ENCODE results near the gene SPAG5. TPM values are rescaled to one million over a fixed set of nuclear protein-coding genes. Genes with fewer than 3 reads are reported as not detected.

The SPAG5 gene
- total RNA-seq, 4 donors from 2014 or later: 40.3 to 67.7 (median 49.6) TPM

DNA sequence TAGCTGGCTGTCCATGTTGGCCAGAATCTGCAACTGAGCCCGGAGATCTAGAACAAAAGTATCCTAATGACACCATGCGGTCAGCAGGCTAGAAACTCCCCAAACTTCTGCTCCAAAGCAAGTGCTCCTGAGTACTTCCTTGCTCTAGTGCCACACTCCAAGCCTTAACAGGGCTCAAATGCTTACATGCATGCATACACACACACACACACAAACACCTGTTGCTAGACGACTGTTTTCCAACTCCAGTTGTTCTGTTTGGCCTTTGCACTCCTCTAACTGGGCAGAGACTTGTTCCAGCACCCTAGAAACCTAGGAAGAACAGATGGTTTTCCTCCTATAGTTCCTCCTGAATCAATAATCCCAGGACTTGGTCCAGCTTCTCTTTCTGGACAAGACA is 14.4 kb downstream of the SPAG5 start:
- Histone ChIP-seq H3K9me3 (no peaks in the 10 kb centered on the region), H3K36me3 (peaks cover 0 to 58% (median 0%) of the 10 kb centered on the region in 3 donors), H3K4me1 (no peaks in the 10 kb centered on the region), H3K27ac (no peak overlapping the region), H3K4me3 (no peak overlapping the region), H3K27me3 (no peaks in the 10 kb centered on the region)
- no peak for TF ChIP-seq POLR2A (IDR thresholded peaks at IDR 0.05)
- TF ChIP-seq, protein P1, sequence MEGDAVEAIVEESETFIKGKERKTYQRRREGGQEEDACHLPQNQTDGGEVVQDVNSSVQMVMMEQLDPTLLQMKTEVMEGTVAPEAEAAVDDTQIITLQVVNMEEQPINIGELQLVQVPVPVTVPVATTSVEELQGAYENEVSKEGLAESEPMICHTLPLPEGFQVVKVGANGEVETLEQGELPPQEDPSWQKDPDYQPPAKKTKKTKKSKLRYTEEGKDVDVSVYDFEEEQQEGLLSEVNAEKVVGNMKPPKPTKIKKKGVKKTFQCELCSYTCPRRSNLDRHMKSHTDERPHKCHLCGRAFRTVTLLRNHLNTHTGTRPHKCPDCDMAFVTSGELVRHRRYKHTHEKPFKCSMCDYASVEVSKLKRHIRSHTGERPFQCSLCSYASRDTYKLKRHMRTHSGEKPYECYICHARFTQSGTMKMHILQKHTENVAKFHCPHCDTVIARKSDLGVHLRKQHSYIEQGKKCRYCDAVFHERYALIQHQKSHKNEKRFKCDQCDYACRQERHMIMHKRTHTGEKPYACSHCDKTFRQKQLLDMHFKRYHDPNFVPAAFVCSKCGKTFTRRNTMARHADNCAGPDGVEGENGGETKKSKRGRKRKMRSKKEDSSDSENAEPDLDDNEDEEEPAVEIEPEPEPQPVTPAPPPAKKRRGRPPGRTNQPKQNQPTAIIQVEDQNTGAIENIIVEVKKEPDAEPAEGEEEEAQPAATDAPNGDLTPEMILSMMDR (IDR thresholded peaks at IDR 0.05): no peak
- DNase-seq: no peak

- Histone ChIP-seq H3K27me3 (no peaks in the 10 kb centered on the region), H3K27ac (no peak overlapping the region), H3K4me3 (no peak overlapping the region), H3K9me3 (no peaks in the 10 kb centered on the region), H3K4me1 (no peaks in the 10 kb centered on the region), H3K36me3 (peaks cover 0 to 56% (median 0%) of the 10 kb centered on the region in 3 donors)
- no peak for DNase-seq
- TF ChIP-seq, protein P1 (IDR thresholded peaks at IDR 0.05): no peak
- no peak for TF ChIP-seq POLR2A (IDR thresholded peaks at IDR 0.05)
These were observed 16.3 kb downstream of the SPAG5 start for GRCh38 chr17:28582513-28582912.

- H3K4me1 ChIP-seq: peaks cover 0 to 5% (median 2%) of the 10 kb centered on the region in 4 donors
- no peak for DNase-seq
- no peaks in the 10 kb centered on the region for H3K9me3 ChIP-seq
- TF ChIP-seq POLR2A (IDR thresholded peaks at IDR 0.05): no peak
- TF ChIP-seq, protein P1 (IDR thresholded peaks at IDR 0.05): no peak
- H3K4me3 ChIP-seq: no peak overlapping the region
- no peak overlapping the region for H3K27ac ChIP-seq
- no peaks in the 10 kb centered on the region for H3K27me3 ChIP-seq
- H3K36me3 ChIP-seq: peaks cover 0 to 51% (median 0%) of the 10 kb centered on the region in 3 donors
These were observed 17.9 kb downstream of the SPAG5 start for GRCh38 chr17:28580959-28581358.

GRCh38 chr17:28579526-28579925 is 19.3 kb downstream of the SPAG5 start:
- H3K27me3 ChIP-seq: no peaks in the 10 kb centered on the region
- no peak for TF ChIP-seq POLR2A (IDR thresholded peaks at IDR 0.05)
- TF ChIP-seq, protein P1 (IDR thresholded peaks at IDR 0.05): no peak
- no peaks in the 10 kb centered on the region for H3K9me3 ChIP-seq
- DNase-seq: peak in 1 of 3 donors; percentile 11
- H3K36me3 ChIP-seq: peaks cover 0 to 38% (median 0%) of the 10 kb centered on the region in 3 donors
- H3K27ac ChIP-seq: no peak overlapping the region
- no peak overlapping the region for H3K4me3 ChIP-seq
- peaks cover 0 to 16% (median 2%) of the 10 kb centered on the region in 4 donors for H3K4me1 ChIP-seq

- peaks cover 0 to 30% (median 0%) of the 10 kb centered on the region in 3 donors for H3K36me3 ChIP-seq
- no peaks in the 10 kb centered on the region for H3K9me3 ChIP-seq
- H3K27me3 ChIP-seq: no peaks in the 10 kb centered on the region
- H3K27ac ChIP-seq: no peak overlapping the region
- H3K4me3 ChIP-seq: no peak overlapping the region
- peaks cover 0 to 18% (median 2%) of the 10 kb centered on the region in 4 donors for H3K4me1 ChIP-seq
- TF ChIP-seq POLR2A (IDR thresholded peaks at IDR 0.05): no peak
- TF ChIP-seq, protein P1 (IDR thresholded peaks at IDR 0.05): no peak
- DNase-seq: peak in 1 of 3 donors; percentile 40
These were observed 20.3 kb downstream of the SPAG5 start for GRCh38 chr17:28578246-28579195.
